HCT116 (cell line): ENCODE measurements around the gene IVD. TPM values are rescaled to one million over a fixed set of nuclear protein-coding genes. Genes with fewer than 3 reads are reported as not detected.

Source experiments
- ATAC-seq: fragments of 200-7000 bp; cut with Tn5 transposase; 2 replicates; pipeline ENCODE4 v1.9.1; 2020; ENCODE audit warnings: mild to moderate bottlenecking, moderate library complexity
- BruUV-seq: library from RNA; stranded (reverse); fragments of 400-500 nt; replicated peaks from 2 replicates; lab custom pipeline; 2021; lab: Mats Ljungman, UMichigan
- CTCF ChIA-PET: fragments of 300-600 bp; sonication (Branson Sonifier 250); formaldehyde crosslinking; loops from one replicate; lab custom pipeline; 2021; ENCODE audit warnings: antibody characterized with exemption; lab: Charles Lee
- POLR2A ChIA-PET: fragments of 300-600, 350-600 bp; sonication (Branson Sonifier 250); formaldehyde crosslinking; loops from one replicate; lab custom pipeline; 2021; ENCODE audit warnings: antibody characterized with exemption; lab: Charles Lee
- RAD21 ChIA-PET, 2 experiments: fragments of 300-600 bp; sonication (Branson Sonifier 250); formaldehyde crosslinking; loops; one replicate each; lab custom pipeline; 2023; ENCODE audit warnings: low total read pairs in 2 of 2; ENCODE audit not compliant: uncharacterized antibody in 2 of 2, unreplicated experiment in 2 of 2, low non-redundant PET in 1 of 2; lab: Charles Lee
- DNase-seq: peaks from one replicate; pipeline ENCODE4 v3.0.0-alpha.2; 2010; ENCODE audit warnings: low read depth, low spot score
- H2AFZ ChIP-seq: fragments of 200-600 bp; shearing (Covaris generic), sonication (generic); 2 replicates; pipeline ENCODE4 v1.6.1; 2017; ENCODE audit warnings: low read depth, mixed run types, mixed read lengths, antibody characterized with exemption, low read length; ENCODE audit not compliant: poor library complexity, severe bottlenecking
- H3K27ac ChIP-seq: 2 replicates; pipeline ENCODE4 v1.5.1; 2012; ENCODE audit warnings: low read depth, low read length
- H3K27me3 ChIP-seq: fragments of 200-600 bp; sonication (generic); 2 replicates; pipeline ENCODE4 v1.6.1; 2016; ENCODE audit warnings: mixed run types, low read length, mixed read lengths; ENCODE audit not compliant: insufficient read depth
- H3K36me3 ChIP-seq, 2 experiments: fragments of 200-500 bp in 1 of 2; fragments of 200-600 bp in 1 of 2; sonication (Bioruptor generic) in 1 of 2; sonication (generic) in 1 of 2; 2 replicates each; pipeline versions ENCODE4 v1.5.1 to v1.6.1; 2014 to 2016; ENCODE audit warnings: low read length in 2 of 2, inconsistent platforms in 1 of 2, mixed read lengths in 1 of 2, mixed run types in 1 of 2; ENCODE audit not compliant: insufficient read depth in 2 of 2, control insufficient read depth in 1 of 2
- H3K4me1 ChIP-seq, 2 experiments: fragments of 200-600 bp in 1 of 2; sonication (generic) in 1 of 2; 2 replicates each; pipeline versions ENCODE4 v1.5.1 to v1.6.1; 2012 to 2017; ENCODE audit warnings: low read length in 2 of 2, inconsistent platforms in 1 of 2, mild to moderate bottlenecking in 1 of 2, mixed read lengths in 1 of 2, mixed run types in 1 of 2, moderate library complexity in 1 of 2; ENCODE audit not compliant: insufficient read depth in 2 of 2, control insufficient read depth in 1 of 2
- H3K4me2 ChIP-seq: fragments of 200-600 bp; sonication (generic); 2 replicates; pipeline ENCODE4 v1.6.1; 2017; ENCODE audit warnings: mixed run types, low read length, mixed read lengths
- H3K4me3 ChIP-seq, 2 experiments: fragments of 200-600 bp in 1 of 2; sonication (generic) in 1 of 2; replicated peaks in 1 of 2; 2 replicates each; pipeline ENCODE4 v1.5.1; 2011 to 2016; ENCODE audit warnings: low read length in 2 of 2, control low read depth in 1 of 2, low read depth in 1 of 2, mild to moderate bottlenecking in 1 of 2, mixed read lengths in 1 of 2, mixed run types in 1 of 2
- H3K79me2 ChIP-seq: fragments of 200-600 bp; sonication (generic); 2 replicates; pipeline ENCODE4 v1.6.1; 2017; ENCODE audit warnings: mild to moderate bottlenecking, mixed run types, low read length, moderate library complexity, mixed read lengths; ENCODE audit not compliant: insufficient read depth
- H3K9ac ChIP-seq: fragments of 200-600 bp; sonication (generic); 2 replicates; pipeline ENCODE4 v1.6.1; 2016; ENCODE audit warnings: low read length, mixed read lengths
- H3K9me2 ChIP-seq: fragments of 200-600 bp; sonication (generic), shearing (Covaris generic); 2 replicates; pipeline ENCODE4 v1.6.1; 2017; ENCODE audit warnings: mixed run types, mild to moderate bottlenecking, moderate library complexity; ENCODE audit not compliant: insufficient read depth
- H3K9me3 ChIP-seq, 2 experiments: fragments of 200-500 bp in 1 of 2; fragments of 200-600 bp in 1 of 2; sonication (Bioruptor generic) in 1 of 2; sonication (generic) in 1 of 2; 2 replicates each; pipeline ENCODE4 v1.6.1; 2014 to 2017; ENCODE audit warnings: low read length in 2 of 2, mixed read lengths in 2 of 2, inconsistent platforms in 1 of 2, low read depth in 1 of 2, mild to moderate bottlenecking in 1 of 2, mixed run types in 1 of 2, moderate library complexity in 1 of 2; ENCODE audit not compliant: control insufficient read depth in 1 of 2, insufficient read depth in 1 of 2
- H4K20me1 ChIP-seq: fragments of 200-600 bp; sonication (generic), shearing (Covaris generic); 2 replicates; pipeline ENCODE4 v1.6.1; 2017; ENCODE audit warnings: mixed run types, mild to moderate bottlenecking, moderate library complexity; ENCODE audit not compliant: insufficient read depth
- CTCF ChIP-seq, 3 experiments: fragments of 200-600 bp in 1 of 3; sonication (generic) in 1 of 3; IDR thresholded peaks in 2 of 3; conservative IDR thresholded peaks in 1 of 3; 2 replicates each; pipeline ENCODE4 v1.5.1; 2012 to 2017; ENCODE audit warnings: low read depth in 2 of 3, low read length in 2 of 3, antibody characterized with exemption in 1 of 3, borderline replicate concordance in 1 of 3, control low read depth in 1 of 3, mild to moderate bottlenecking in 1 of 3, mixed read lengths in 1 of 3, mixed run types in 1 of 3, moderate library complexity in 1 of 3; ENCODE audit not compliant: insufficient read depth in 1 of 3
- EGR1 ChIP-seq: IDR thresholded peaks from 2 replicates; pipeline ENCODE4 v1.6.1; 2012; ENCODE audit warnings: low read depth
- ELF1 ChIP-seq: IDR thresholded peaks from 2 replicates; pipeline ENCODE4 v1.6.1; 2012; ENCODE audit warnings: low read depth, borderline replicate concordance
- POLR2A ChIP-seq: IDR thresholded peaks from 2 replicates; pipeline ENCODE4 v1.7.0; 2011; ENCODE audit warnings: borderline replicate concordance; ENCODE audit not compliant: insufficient read depth, insufficient read length; ENCODE audit errors: extremely low read depth
- RAD21 ChIP-seq: IDR thresholded peaks from 2 replicates; pipeline ENCODE4 v1.6.1; 2012; ENCODE audit warnings: low read depth, mild to moderate bottlenecking
- SRF ChIP-seq: IDR thresholded peaks from 2 replicates; pipeline ENCODE4 v1.6.1; 2012; ENCODE audit warnings: low read depth
- YY1 ChIP-seq: IDR thresholded peaks from 2 replicates; pipeline ENCODE4 v1.6.1; 2011; ENCODE audit warnings: low read length, low read depth, moderate library complexity, mild to moderate bottlenecking; ENCODE audit not compliant: insufficient replicate concordance; ENCODE audit errors: extremely low read depth
- ZBTB33 ChIP-seq: IDR thresholded peaks from 2 replicates; pipeline ENCODE4 v1.6.1; 2011; ENCODE audit warnings: mild to moderate bottlenecking, low read length, moderate library complexity; ENCODE audit not compliant: insufficient replicate concordance; ENCODE audit errors: extremely low read depth
- intact Hi-C: fragments of 100-400 bp; cut with micrococcal nuclease; formaldehyde crosslinking; loops from 2 replicates; pipeline ENCODE4 v1.10.0; 2022
- total RNA-seq: library from RNA; stranded (reverse); gene quantifications from one replicate; pipeline ENCODE4 v1.2.1, GENCODE V29; 2021; ENCODE audit not compliant: unreplicated experiment
- TF ChIP-seq, protein P1 (sequence below): IDR thresholded peaks from 2 replicates; pipeline ENCODE4 v1.6.1; 2012

Gene IVD
- total RNA-seq, 1 experiment from 2014 or later = 65.6 TPM

DNA sequence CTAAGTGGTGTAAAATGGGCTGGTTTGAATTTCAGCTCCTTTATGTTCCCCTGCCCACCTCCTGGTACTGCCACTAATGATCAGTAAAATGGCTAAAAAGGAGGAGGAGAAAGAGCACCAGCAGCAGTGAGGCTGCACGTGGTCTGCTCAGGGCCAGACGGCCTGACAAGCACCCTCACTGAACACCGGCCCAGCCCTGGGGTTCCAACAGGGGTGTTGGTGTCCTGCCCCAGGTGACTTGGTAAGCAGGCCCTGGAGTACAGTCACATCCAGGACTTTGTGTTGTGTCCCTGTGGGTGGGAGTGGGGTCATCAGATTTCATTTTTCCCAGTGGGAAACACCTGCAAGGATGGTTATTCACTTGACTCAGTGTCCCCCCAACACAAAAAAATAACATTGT is 40.5 kb downstream of the IVD start:
- no peak for ATAC-seq
- H3K9ac ChIP-seq = no peak overlapping the region
- no peaks in the 10 kb centered on the region for H3K27me3 ChIP-seq
- H3K27ac ChIP-seq = no peak overlapping the region
- no peak for TF ChIP-seq POLR2A
- TF ChIP-seq ZBTB33 = no peak
- no peak for TF ChIP-seq RAD21
- TF ChIP-seq, protein P1, sequence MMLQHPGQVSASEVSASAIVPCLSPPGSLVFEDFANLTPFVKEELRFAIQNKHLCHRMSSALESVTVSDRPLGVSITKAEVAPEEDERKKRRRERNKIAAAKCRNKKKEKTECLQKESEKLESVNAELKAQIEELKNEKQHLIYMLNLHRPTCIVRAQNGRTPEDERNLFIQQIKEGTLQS = no peak
- TF ChIP-seq EGR1 = no peak
- TF ChIP-seq YY1 = no peak
- TF ChIP-seq CTCF (IDR thresholded peaks at IDR 0.05 in 2 of 3, conservative IDR thresholded peaks at IDR 0.05 in 1 of 3; ENCODE audit: borderline replicate concordance in 1 of 3, insufficient read depth in 1 of 3, low read depth in 2 of 3, low read length in 2 of 3) = no peak
- TF ChIP-seq ELF1 = no peak
- TF ChIP-seq SRF = no peak
- no peaks in the 10 kb centered on the region for H3K36me3 ChIP-seq
- no peak overlapping the region for H2AFZ ChIP-seq
- no TSS peak for BruUV-seq
- RAD21 ChIA-PET = no interaction called here
- H4K20me1 ChIP-seq = no peaks in the 10 kb centered on the region
- no peak overlapping the region for H3K4me2 ChIP-seq
- POLR2A ChIA-PET = no interaction called here
- peaks cover 85% of the 10 kb centered on the region for H3K79me2 ChIP-seq
- no peak for DNase-seq
- intact Hi-C loops = no loop called here
- no peaks in the 10 kb centered on the region for H3K9me2 ChIP-seq
- CTCF ChIA-PET = no interaction called here
- H3K4me1 ChIP-seq = peaks cover 18 to 25% of the 10 kb centered on the region in 2 experiments
- no peaks in the 10 kb centered on the region for H3K9me3 ChIP-seq
- no peak overlapping the region for H3K4me3 ChIP-seq
